GM23338 (cell line): Measurements from ENCODE around the gene PCSK6.
"Not testable (repeated sequence)": the region's sequence is repeated elsewhere in the genome, so short reads cannot be mapped to it uniquely, and the experiment has no call there.

Source experiments
- POLR2AphosphoS5 ChIP-seq: IDR thresholded peaks from 2 replicates; pipeline ENCODE4 v1.6.1; 2016; ENCODE audit warnings: antibody characterized with exemption, low read depth
- TF ChIP-seq, protein P1 (sequence below), 2 experiments: fragments of 200-600 bp in 1 of 2; sonication (generic) in 1 of 2; conservative IDR thresholded peaks; 2 replicates each; pipeline versions ENCODE4 v1.5.1 to v1.6.1; 2016 to 2017; ENCODE audit warnings: antibody characterized with exemption in 2 of 2, low read depth in 2 of 2, mild to moderate bottlenecking in 2 of 2, moderate library complexity in 1 of 2

DNA sequence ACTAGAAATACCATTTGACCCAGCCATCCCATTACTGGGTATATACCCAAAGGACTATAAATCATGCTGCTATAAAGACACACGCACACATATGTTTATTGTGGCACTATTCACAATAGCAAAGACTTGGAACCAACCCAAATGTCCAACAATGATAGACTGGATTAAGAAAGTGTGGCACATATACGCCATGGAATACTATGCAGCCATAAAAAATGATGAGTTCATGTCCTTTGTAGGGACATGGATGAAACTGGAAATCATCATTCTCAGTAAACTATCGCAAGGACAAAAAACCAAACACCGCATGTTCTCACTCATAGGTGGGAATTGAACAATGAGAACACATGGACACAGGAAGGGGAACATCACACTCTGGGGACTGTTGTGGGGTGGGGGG, 86.6 kb downstream of the PCSK6 start:
- not testable (repeated sequence) for TF ChIP-seq POLR2AphosphoS5
- TF ChIP-seq, protein P1, sequence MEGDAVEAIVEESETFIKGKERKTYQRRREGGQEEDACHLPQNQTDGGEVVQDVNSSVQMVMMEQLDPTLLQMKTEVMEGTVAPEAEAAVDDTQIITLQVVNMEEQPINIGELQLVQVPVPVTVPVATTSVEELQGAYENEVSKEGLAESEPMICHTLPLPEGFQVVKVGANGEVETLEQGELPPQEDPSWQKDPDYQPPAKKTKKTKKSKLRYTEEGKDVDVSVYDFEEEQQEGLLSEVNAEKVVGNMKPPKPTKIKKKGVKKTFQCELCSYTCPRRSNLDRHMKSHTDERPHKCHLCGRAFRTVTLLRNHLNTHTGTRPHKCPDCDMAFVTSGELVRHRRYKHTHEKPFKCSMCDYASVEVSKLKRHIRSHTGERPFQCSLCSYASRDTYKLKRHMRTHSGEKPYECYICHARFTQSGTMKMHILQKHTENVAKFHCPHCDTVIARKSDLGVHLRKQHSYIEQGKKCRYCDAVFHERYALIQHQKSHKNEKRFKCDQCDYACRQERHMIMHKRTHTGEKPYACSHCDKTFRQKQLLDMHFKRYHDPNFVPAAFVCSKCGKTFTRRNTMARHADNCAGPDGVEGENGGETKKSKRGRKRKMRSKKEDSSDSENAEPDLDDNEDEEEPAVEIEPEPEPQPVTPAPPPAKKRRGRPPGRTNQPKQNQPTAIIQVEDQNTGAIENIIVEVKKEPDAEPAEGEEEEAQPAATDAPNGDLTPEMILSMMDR (conservative IDR thresholded peaks at IDR 0.05; ENCODE audit: low read depth in 2 of 2): not testable (repeated sequence)
